HCT116 (cell line): Measurements from ENCODE around the gene NMU. TPM values are rescaled to one million over a fixed set of nuclear protein-coding genes. Genes with fewer than 3 reads are reported as not detected.

Source experiments
- ATAC-seq: fragments of 200-7000 bp; cut with Tn5 transposase; 2 replicates; pipeline ENCODE4 v1.9.1; 2020; ENCODE audit warnings: mild to moderate bottlenecking, moderate library complexity
- BruUV-seq: library from RNA; stranded (reverse); fragments of 400-500 nt; replicated peaks from 2 replicates; lab custom pipeline; 2021; lab: Mats Ljungman, UMichigan
- CTCF ChIA-PET: fragments of 300-600 bp; sonication (Branson Sonifier 250); formaldehyde crosslinking; loops from one replicate; lab custom pipeline; 2021; ENCODE audit warnings: antibody characterized with exemption; lab: Charles Lee
- POLR2A ChIA-PET: fragments of 300-600, 350-600 bp; sonication (Branson Sonifier 250); formaldehyde crosslinking; loops from one replicate; lab custom pipeline; 2021; ENCODE audit warnings: antibody characterized with exemption; lab: Charles Lee
- RAD21 ChIA-PET, 2 experiments: fragments of 300-600 bp; sonication (Branson Sonifier 250); formaldehyde crosslinking; loops; one replicate each; lab custom pipeline; 2023; ENCODE audit warnings: low total read pairs in 2 of 2; ENCODE audit not compliant: uncharacterized antibody in 2 of 2, unreplicated experiment in 2 of 2, low non-redundant PET in 1 of 2; lab: Charles Lee
- DNase-seq: peaks from one replicate; pipeline ENCODE4 v3.0.0-alpha.2; 2010; ENCODE audit warnings: low read depth, low spot score
- H2AFZ ChIP-seq: fragments of 200-600 bp; shearing (Covaris generic), sonication (generic); 2 replicates; pipeline ENCODE4 v1.6.1; 2017; ENCODE audit warnings: low read depth, mixed run types, mixed read lengths, antibody characterized with exemption, low read length; ENCODE audit not compliant: poor library complexity, severe bottlenecking
- H3K27ac ChIP-seq: 2 replicates; pipeline ENCODE4 v1.5.1; 2012; ENCODE audit warnings: low read depth, low read length
- H3K27me3 ChIP-seq: fragments of 200-600 bp; sonication (generic); 2 replicates; pipeline ENCODE4 v1.6.1; 2016; ENCODE audit warnings: mixed run types, low read length, mixed read lengths; ENCODE audit not compliant: insufficient read depth
- H3K36me3 ChIP-seq, 2 experiments: fragments of 200-500 bp in 1 of 2; fragments of 200-600 bp in 1 of 2; sonication (Bioruptor generic) in 1 of 2; sonication (generic) in 1 of 2; 2 replicates each; pipeline versions ENCODE4 v1.5.1 to v1.6.1; 2014 to 2016; ENCODE audit warnings: low read length in 2 of 2, inconsistent platforms in 1 of 2, mixed read lengths in 1 of 2, mixed run types in 1 of 2; ENCODE audit not compliant: insufficient read depth in 2 of 2, control insufficient read depth in 1 of 2
- H3K4me1 ChIP-seq, 2 experiments: fragments of 200-600 bp in 1 of 2; sonication (generic) in 1 of 2; 2 replicates each; pipeline versions ENCODE4 v1.5.1 to v1.6.1; 2012 to 2017; ENCODE audit warnings: low read length in 2 of 2, inconsistent platforms in 1 of 2, mild to moderate bottlenecking in 1 of 2, mixed read lengths in 1 of 2, mixed run types in 1 of 2, moderate library complexity in 1 of 2; ENCODE audit not compliant: insufficient read depth in 2 of 2, control insufficient read depth in 1 of 2
- H3K4me2 ChIP-seq: fragments of 200-600 bp; sonication (generic); 2 replicates; pipeline ENCODE4 v1.6.1; 2017; ENCODE audit warnings: mixed run types, low read length, mixed read lengths
- H3K4me3 ChIP-seq, 2 experiments: fragments of 200-600 bp in 1 of 2; sonication (generic) in 1 of 2; replicated peaks in 1 of 2; 2 replicates each; pipeline ENCODE4 v1.5.1; 2011 to 2016; ENCODE audit warnings: low read length in 2 of 2, control low read depth in 1 of 2, low read depth in 1 of 2, mild to moderate bottlenecking in 1 of 2, mixed read lengths in 1 of 2, mixed run types in 1 of 2
- H3K79me2 ChIP-seq: fragments of 200-600 bp; sonication (generic); 2 replicates; pipeline ENCODE4 v1.6.1; 2017; ENCODE audit warnings: mild to moderate bottlenecking, mixed run types, low read length, moderate library complexity, mixed read lengths; ENCODE audit not compliant: insufficient read depth
- H3K9ac ChIP-seq: fragments of 200-600 bp; sonication (generic); 2 replicates; pipeline ENCODE4 v1.6.1; 2016; ENCODE audit warnings: low read length, mixed read lengths
- H3K9me2 ChIP-seq: fragments of 200-600 bp; sonication (generic), shearing (Covaris generic); 2 replicates; pipeline ENCODE4 v1.6.1; 2017; ENCODE audit warnings: mixed run types, mild to moderate bottlenecking, moderate library complexity; ENCODE audit not compliant: insufficient read depth
- H3K9me3 ChIP-seq, 2 experiments: fragments of 200-500 bp in 1 of 2; fragments of 200-600 bp in 1 of 2; sonication (Bioruptor generic) in 1 of 2; sonication (generic) in 1 of 2; 2 replicates each; pipeline ENCODE4 v1.6.1; 2014 to 2017; ENCODE audit warnings: low read length in 2 of 2, mixed read lengths in 2 of 2, inconsistent platforms in 1 of 2, low read depth in 1 of 2, mild to moderate bottlenecking in 1 of 2, mixed run types in 1 of 2, moderate library complexity in 1 of 2; ENCODE audit not compliant: control insufficient read depth in 1 of 2, insufficient read depth in 1 of 2
- H4K20me1 ChIP-seq: fragments of 200-600 bp; sonication (generic), shearing (Covaris generic); 2 replicates; pipeline ENCODE4 v1.6.1; 2017; ENCODE audit warnings: mixed run types, mild to moderate bottlenecking, moderate library complexity; ENCODE audit not compliant: insufficient read depth
- ATF3 ChIP-seq: IDR thresholded peaks from 2 replicates; pipeline ENCODE4 v1.6.1; 2012
- CBX3 ChIP-seq: IDR thresholded peaks from 2 replicates; pipeline ENCODE4 v1.6.1; 2012; ENCODE audit warnings: low read depth
- CEBPB ChIP-seq: IDR thresholded peaks from 2 replicates; pipeline ENCODE4 v1.6.1; 2012; ENCODE audit warnings: low read depth
- EGR1 ChIP-seq: IDR thresholded peaks from 2 replicates; pipeline ENCODE4 v1.6.1; 2012; ENCODE audit warnings: low read depth
- ELF1 ChIP-seq: IDR thresholded peaks from 2 replicates; pipeline ENCODE4 v1.6.1; 2012; ENCODE audit warnings: low read depth, borderline replicate concordance
- EZH2 ChIP-seq: fragments of 200-600 bp; sonication (generic); IDR thresholded peaks from 2 replicates; pipeline ENCODE4 v1.6.1; 2017; ENCODE audit warnings: antibody characterized with exemption, mixed run types
- EZH2phosphoT487 ChIP-seq: fragments of 200-600 bp; IDR thresholded peaks from 2 replicates; pipeline ENCODE4 v1.6.1; 2018; ENCODE audit warnings: antibody characterized with exemption, borderline replicate concordance
- FOSL1 ChIP-seq: IDR thresholded peaks from 2 replicates; pipeline ENCODE4 v1.6.1; 2012; ENCODE audit warnings: low read depth
- JUND ChIP-seq: IDR thresholded peaks from 2 replicates; pipeline ENCODE4 v1.6.1; 2012
- MAX ChIP-seq: IDR thresholded peaks from 2 replicates; pipeline ENCODE4 v1.6.1; 2012
- POLR2AphosphoS5 ChIP-seq: IDR thresholded peaks from 2 replicates; pipeline ENCODE4 v1.6.1; 2011; ENCODE audit warnings: mild to moderate bottlenecking, low read depth, low read length, moderate library complexity
- RAD21 ChIP-seq: IDR thresholded peaks from 2 replicates; pipeline ENCODE4 v1.6.1; 2012; ENCODE audit warnings: low read depth, mild to moderate bottlenecking
- SP1 ChIP-seq: IDR thresholded peaks from 2 replicates; pipeline ENCODE4 v1.6.1; 2012; ENCODE audit warnings: low read depth
- SRF ChIP-seq: IDR thresholded peaks from 2 replicates; pipeline ENCODE4 v1.6.1; 2012; ENCODE audit warnings: low read depth
- ZBTB33 ChIP-seq: IDR thresholded peaks from 2 replicates; pipeline ENCODE4 v1.6.1; 2011; ENCODE audit warnings: mild to moderate bottlenecking, low read length, moderate library complexity; ENCODE audit not compliant: insufficient replicate concordance; ENCODE audit errors: extremely low read depth
- ZFX ChIP-seq: fragments of 450-650 bp; IDR thresholded peaks from 2 replicates; pipeline ENCODE4 v1.6.1; 2017
- ZNF274 ChIP-seq: fragments of 200-500 bp; sonication (Bioruptor generic); IDR thresholded peaks from 2 replicates; pipeline ENCODE4 v1.6.1; 2014; ENCODE audit warnings: mild to moderate bottlenecking, low read depth, low read length, inconsistent platforms
- intact Hi-C: fragments of 100-400 bp; cut with micrococcal nuclease; formaldehyde crosslinking; loops from 2 replicates; pipeline ENCODE4 v1.10.0; 2022
- total RNA-seq: library from RNA; stranded (reverse); gene quantifications from one replicate; pipeline ENCODE4 v1.2.1, GENCODE V29; 2021; ENCODE audit not compliant: unreplicated experiment
- TF ChIP-seq, protein P1 (sequence below), 3 experiments: fragments of 200-600 bp in 1 of 3; sonication (generic) in 1 of 3; IDR thresholded peaks in 2 of 3; conservative IDR thresholded peaks in 1 of 3; 2 replicates each; pipeline ENCODE4 v1.5.1; 2012 to 2017; ENCODE audit warnings: low read depth in 2 of 3, low read length in 2 of 3, antibody characterized with exemption in 1 of 3, borderline replicate concordance in 1 of 3, control low read depth in 1 of 3, mild to moderate bottlenecking in 1 of 3, mixed read lengths in 1 of 3, mixed run types in 1 of 3, moderate library complexity in 1 of 3; ENCODE audit not compliant: insufficient read depth in 1 of 3

The NMU gene
- total RNA-seq, 1 experiment from 2014 or later = 81.1 TPM

- H3K4me2 ChIP-seq = no peak overlapping the region
- POLR2A ChIA-PET = no interaction called here
- CTCF ChIA-PET = interaction anchor here (0.9 kb wide), 1 partner anchor 20 kb away, joined by 3 read pairs; no protein-coding TSS in a partner anchor
- TF ChIP-seq JUND (no peak), CBX3 (no peak), CEBPB (no peak), MAX (no peak), POLR2AphosphoS5 (no peak), ZFX (no peak), EGR1 (no peak)
- no peaks in the 10 kb centered on the region for H3K36me3 ChIP-seq
- H3K9me2 ChIP-seq = no peaks in the 10 kb centered on the region
- H3K9ac ChIP-seq = no peak overlapping the region
- BruUV-seq = no TSS peak
- no peak overlapping the region for H3K4me3 ChIP-seq
- H3K79me2 ChIP-seq = peaks cover 36% of the 10 kb centered on the region
- no peaks in the 10 kb centered on the region for H3K9me3 ChIP-seq
- ATAC-seq (no peak), DNase-seq (no peak)
- H3K27ac ChIP-seq = no peak overlapping the region
- RAD21 ChIA-PET = no interaction called here
- intact Hi-C loops = no loop called here
- H2AFZ ChIP-seq = no peak overlapping the region
- peaks cover under 1 to 6% of the 10 kb centered on the region in 2 experiments; a peak in 2 of 4 replicates for H3K4me1 ChIP-seq
- no peaks in the 10 kb centered on the region for H3K27me3 ChIP-seq
- H4K20me1 ChIP-seq = no peaks in the 10 kb centered on the region
Observed at GRCh38 chr4:55615008-55615407, 21.1 kb downstream of the NMU start.

DNA sequence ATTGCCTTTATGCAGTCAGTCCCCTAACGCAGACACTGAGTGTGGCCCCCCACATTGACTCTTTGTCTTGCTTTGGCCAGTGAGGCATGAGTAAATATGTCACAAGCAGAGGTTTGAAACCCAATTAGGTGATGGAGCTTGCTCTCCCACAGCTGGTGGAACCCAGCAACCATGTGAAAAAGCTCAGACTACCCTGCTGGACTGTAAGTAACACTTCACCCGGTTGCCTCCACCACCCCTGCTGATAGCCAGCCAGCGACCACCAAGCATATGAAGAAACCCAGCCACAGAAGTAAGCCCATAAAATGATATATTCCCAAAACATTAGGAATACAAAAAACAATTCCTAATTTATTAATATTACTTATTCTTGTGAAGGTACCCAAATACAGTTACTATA lies 22.5 kb downstream of the NMU start:
- intact Hi-C loops = no loop called here
- H3K4me2 ChIP-seq = no peak overlapping the region
- H3K79me2 ChIP-seq = peaks cover 35% of the 10 kb centered on the region
- H3K27me3 ChIP-seq = no peaks in the 10 kb centered on the region
- H3K4me3 ChIP-seq = no peak overlapping the region
- ChIA-PET POLR2A (no interaction called here), CTCF (interaction anchor here (1.0 kb wide), 1 partner anchor 9 kb away, joined by 3 read pairs; no protein-coding TSS in a partner anchor), RAD21 (no interaction called here)
- ATAC-seq (0 out of 2 replicates have a peak, but pooled peaks have one; percentile 46), DNase-seq (no peak)
- no peaks in the 10 kb centered on the region for H4K20me1 ChIP-seq
- BruUV-seq = no TSS peak
- H3K9me3 ChIP-seq = no peaks in the 10 kb centered on the region
- no peak overlapping the region for H3K27ac ChIP-seq
- H3K36me3 ChIP-seq = no peaks in the 10 kb centered on the region
- TF ChIP-seq ELF1 (no peak), EZH2phosphoT487 (no peak), ZNF274 (no peak), ATF3 (no peak), EZH2 (no peak), JUND (no peak), ZBTB33 (no peak), POLR2AphosphoS5 (no peak), FOSL1 (no peak), MAX (no peak), EGR1 (no peak), SP1 (no peak), SRF (no peak), RAD21 (no peak)
- TF ChIP-seq, protein P1, sequence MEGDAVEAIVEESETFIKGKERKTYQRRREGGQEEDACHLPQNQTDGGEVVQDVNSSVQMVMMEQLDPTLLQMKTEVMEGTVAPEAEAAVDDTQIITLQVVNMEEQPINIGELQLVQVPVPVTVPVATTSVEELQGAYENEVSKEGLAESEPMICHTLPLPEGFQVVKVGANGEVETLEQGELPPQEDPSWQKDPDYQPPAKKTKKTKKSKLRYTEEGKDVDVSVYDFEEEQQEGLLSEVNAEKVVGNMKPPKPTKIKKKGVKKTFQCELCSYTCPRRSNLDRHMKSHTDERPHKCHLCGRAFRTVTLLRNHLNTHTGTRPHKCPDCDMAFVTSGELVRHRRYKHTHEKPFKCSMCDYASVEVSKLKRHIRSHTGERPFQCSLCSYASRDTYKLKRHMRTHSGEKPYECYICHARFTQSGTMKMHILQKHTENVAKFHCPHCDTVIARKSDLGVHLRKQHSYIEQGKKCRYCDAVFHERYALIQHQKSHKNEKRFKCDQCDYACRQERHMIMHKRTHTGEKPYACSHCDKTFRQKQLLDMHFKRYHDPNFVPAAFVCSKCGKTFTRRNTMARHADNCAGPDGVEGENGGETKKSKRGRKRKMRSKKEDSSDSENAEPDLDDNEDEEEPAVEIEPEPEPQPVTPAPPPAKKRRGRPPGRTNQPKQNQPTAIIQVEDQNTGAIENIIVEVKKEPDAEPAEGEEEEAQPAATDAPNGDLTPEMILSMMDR (IDR thresholded peaks at IDR 0.05 in 2 of 3, conservative IDR thresholded peaks at IDR 0.05 in 1 of 3; ENCODE audit: borderline replicate concordance in 1 of 3, insufficient read depth in 1 of 3, low read depth in 2 of 3, low read length in 2 of 3) = no peak
- no peaks in the 10 kb centered on the region for H3K9me2 ChIP-seq
- peaks cover 3 to 15% of the 10 kb centered on the region in 2 experiments for H3K4me1 ChIP-seq
- H3K9ac ChIP-seq = no peak overlapping the region
- no peak overlapping the region for H2AFZ ChIP-seq
